SK-N-DZ (cell line): ENCODE data around the gene CSF2.

Source experiments
- DNase-seq: peaks from one replicate; pipeline ENCODE4 v3.0.0-alpha.2; 2015; ENCODE audit warnings: low spot score

CSF2 gene

DNA sequence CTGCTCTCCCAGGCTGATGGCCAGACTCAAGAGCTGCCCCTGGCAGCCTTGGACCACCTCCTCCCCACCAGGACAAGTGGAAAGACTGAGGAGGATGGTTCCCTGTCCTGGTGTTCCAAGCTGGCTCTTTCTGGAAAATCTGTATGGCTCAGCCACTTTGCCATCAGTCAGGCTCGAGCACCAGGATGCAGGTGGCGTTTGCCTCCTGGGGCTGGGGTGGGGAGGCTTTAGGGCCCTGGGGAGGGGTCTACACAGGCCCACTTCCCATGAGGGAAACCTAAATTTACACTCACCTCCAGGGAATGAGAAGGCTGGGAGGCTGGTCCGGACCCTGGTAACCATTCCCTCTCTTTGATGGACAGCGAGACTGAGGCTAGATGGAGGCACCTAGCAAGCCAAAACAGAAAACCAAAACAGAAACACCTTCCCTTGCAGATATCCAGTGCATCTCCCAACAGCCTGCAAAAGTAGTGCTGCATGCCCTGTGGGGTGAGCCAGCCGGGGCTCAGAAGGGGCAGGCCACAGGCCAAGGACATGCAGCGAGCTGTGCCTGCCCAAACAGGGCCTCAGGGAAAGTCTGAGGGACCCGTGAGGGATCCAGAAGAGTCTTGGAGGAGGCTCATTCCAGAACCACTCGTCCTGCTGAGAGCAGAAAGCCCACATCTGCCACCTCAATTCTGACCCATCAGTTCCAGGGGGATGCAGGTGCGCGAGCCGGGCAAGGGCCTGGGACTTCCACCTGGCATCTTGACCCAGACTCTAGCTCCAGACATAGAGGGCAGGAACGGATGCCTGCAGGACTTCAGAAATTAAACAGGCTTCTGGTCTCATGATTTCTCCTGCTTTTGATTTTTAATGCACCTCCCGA, 5.4 kb upstream of the CSF2 start:
- DNase-seq, result no peak

DNA sequence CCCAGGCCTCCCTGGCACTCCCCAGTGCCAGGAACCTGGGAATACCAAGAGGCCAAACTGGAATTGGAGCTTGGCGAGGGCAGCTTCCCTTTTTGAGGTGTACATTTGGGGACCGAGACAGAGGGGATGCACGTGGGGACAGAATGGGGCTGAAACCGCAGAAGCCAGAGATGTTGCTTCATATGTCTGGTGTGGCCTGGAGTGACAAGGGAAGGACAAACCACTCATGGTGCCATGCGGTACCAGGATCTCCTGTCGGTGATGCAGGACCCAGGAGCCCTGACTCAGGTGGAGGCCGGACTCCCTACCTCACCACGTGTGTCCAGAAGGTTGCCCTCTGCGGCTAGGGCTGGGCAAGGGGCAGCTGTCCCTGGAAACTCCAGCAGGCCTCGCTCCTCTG, 4.0 kb upstream of the CSF2 start:
- no peak for DNase-seq

DNA sequence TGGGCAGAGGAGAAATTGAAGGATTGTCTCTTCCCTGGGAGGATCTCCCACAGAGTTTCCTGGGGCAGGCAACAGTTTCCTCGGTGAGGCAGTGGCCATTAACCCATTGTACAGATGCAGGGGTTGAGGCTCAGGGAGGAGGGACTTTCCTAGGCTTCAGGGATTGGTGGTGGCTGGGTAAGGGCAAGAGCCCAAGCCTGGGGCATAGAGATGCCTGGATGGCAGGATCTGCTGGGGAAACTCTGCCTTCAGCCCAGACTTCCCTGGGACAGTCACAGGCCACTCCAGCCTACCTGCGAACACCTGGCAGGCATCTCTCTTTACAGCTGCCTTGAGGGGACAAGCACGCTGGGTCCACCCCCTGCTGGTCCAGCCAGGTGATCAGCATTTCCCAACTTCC, 3.6 kb upstream of the CSF2 start:
- DNase-seq, result no peak

DNA sequence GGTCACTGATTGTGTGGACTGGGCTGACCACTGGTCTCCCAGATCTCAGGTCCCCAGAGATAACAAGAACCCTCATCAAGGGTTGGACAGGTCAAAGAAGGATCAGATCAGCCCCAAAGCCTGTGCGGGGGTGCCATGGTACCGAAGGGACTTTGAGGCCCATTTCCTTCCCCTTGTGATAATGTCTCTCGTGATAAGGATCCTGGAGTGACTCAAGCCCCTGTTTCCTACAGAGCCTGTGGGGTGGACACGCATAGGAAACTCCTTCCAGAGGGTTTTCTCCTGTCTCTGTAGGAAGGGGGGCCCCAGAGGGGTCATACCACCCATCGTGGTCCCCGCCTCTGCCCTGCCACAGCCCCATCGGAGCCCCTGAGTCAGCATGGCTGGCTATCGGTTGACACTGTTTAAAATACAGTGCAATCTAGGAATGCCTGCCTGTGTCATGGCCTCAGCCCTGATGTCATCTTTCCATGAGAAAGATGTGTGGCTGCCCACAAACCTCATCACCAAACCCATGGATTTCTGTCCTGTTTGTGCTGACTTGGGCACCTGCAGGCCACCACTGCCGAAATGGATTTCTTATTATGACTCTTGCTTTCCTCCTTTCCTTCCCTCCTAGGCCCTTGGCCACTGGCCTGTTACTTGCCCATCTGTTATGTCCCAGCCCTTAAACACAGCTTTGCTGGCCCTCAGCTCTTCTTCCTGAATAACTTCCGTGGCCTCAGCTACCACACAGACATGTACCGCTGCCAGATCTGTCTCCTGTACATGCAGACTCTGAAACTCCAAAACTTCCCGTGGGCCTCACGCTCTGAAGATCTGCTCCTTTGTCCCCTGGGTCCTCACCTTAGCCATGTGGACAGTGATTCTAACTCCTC, 2.9 kb upstream of the CSF2 start:
- DNase-seq, result no peak

DNA sequence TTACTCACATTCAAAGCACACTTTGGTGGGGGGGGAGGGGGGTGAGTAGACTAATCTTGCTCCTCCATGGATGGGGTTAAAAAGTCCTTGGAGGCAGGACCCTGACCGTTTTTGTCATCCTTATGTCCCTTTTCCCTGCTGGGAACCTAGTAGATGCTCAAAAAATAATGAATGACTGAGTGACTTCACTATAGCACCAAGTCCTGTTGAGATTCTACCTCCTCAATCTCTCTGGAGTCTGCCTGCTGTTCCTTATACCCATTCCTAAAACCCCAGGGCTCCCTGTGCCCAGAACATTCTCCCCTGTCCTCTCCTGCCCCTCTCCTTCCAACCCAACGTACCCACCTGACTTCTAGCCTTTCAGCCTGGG, 2.3 kb upstream of the CSF2 start:
- no peak for DNase-seq

GRCh38 chr5:132072070-132072469, 1.5 kb upstream of the CSF2 start:
- DNase-seq, result no peak

DNA sequence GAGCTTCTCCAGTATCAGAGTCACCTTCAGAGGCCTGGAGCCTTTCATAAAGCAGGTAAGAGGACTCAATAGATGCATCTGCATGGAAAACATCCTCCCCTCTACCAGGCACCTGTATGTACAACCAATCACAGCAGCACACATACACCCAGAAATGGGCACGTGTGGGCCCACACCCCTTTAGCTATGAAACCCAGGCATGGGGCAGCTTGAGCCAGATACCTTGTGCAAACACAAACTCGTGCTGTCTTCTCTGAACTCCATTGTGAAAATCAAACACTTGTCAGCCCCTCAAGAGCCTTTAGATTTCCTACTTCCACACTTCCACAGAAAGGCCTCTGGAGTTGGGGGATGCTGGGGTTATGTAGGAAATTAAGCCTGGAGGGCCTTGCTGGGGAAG, 1.1 kb upstream of the CSF2 start:
- DNase-seq, result no peak

- DNase-seq, result no peak
Measured at GRCh38 chr5:132074091-132074771, 642 bp downstream of the CSF2 start.

- no peak for DNase-seq
Measured at GRCh38 chr5:132074772-132075718, 1.5 kb downstream of the CSF2 start.

DNA sequence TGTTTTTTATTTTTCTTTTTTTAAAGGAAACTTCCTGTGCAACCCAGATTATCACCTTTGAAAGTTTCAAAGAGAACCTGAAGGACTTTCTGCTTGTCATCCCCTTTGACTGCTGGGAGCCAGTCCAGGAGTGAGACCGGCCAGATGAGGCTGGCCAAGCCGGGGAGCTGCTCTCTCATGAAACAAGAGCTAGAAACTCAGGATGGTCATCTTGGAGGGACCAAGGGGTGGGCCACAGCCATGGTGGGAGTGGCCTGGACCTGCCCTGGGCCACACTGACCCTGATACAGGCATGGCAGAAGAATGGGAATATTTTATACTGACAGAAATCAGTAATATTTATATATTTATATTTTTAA, 2.1 kb downstream of the CSF2 start:
- DNase-seq, result no peak

- DNase-seq, result no peak
Measured at GRCh38 chr5:132076202-132076830, 2.7 kb downstream of the CSF2 start.

GRCh38 chr5:132076983-132077382, 3.4 kb downstream of the CSF2 start:
- no peak for DNase-seq

DNA sequence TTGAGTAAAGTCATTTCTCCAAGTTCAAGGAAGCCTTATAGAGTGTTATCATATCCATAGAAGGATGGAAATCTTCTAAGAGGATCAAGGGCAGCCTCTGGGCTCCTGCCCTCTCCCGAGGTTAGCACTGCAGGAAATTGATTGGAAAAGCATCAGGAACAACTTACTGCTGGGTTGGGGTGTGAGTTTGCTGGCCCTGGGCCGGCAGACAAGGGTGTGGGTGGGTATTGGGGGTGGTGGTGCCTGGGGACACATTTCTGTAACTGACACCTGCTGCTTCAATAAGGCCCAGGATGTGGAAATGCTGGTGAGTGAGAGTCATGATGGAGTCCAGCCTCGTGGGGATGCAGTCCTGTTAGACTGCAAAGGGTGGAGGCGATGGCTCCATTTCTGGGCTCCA, 5.5 kb downstream of the CSF2 start:
- DNase-seq, result no peak

GRCh38 chr5:132079619-132080018, 6.0 kb downstream of the CSF2 start:
- DNase-seq, result no peak

DNA sequence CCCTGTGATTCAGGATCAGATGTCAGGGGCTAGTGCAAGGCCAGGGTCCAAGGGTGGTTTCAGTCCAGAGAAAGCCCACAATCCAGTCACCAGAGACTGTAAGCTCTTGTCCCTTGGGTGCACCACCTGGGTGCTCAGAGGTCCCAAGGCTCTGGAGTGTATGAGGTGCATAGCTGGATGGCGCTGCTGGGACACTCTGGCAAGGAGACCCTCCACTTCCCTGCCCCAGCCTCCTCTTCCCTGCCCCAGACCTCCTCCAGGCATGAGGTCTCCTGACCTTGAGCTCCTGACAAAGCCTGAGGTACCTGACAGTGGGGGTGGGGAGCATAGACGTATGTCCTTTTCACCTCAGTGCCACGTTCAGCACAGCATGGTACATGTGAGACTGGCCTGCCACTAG, 7.0 kb downstream of the CSF2 start:
- DNase-seq, result no peak

DNA sequence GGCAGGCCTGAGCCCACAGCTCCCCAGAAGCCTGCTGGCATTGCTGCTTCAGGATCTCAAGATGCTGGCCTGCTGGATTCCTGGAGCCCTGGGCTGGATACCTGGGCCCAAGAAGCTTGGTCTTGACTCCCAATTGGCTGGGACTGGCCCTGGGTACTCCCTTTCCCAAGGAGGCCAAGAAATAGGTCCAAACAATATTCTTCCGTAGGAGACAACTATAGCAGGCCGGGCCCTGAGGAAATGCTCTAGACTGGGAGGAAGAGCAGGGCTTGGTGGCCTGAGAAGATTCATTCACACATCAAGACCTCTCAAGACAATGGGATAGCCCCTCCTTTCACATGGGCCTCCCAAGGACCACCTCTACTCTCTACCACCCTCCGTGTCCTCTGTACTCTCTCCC, 7.9 kb downstream of the CSF2 start:
- DNase-seq, result no peak

DNA sequence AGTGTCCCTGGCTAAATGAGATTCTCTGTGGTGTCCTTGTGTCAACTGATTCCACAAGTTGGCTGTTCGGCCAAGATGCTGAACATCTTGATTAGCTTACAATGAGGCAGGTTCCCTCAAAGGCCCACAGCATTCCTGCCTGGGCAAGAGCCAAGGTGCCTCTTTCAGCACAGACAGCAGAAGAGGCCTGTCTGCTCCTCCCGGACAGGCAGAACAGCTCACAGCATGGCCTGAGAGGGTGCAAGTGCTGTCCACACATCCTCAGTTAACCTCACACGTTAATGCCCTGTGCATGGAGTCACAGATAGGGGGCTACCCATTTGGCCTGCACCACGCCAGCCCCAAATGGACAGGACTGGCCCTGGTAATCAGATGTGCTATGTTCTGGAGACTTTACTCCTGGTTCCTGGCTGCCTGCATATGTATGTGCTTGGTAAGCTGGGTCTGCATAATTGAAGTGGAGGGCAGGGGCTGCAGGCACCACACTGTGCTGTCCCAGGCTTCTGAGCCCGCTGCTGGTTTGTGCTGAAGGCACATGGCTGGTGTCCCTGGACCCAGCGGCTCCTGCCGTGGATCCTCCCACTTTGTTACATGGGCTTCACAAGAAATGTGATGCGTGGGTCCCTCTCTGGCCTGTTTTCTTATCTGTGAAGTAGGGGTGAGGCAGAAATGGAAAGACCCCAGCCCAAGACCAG, 8.9 kb downstream of the CSF2 start:
- no peak for DNase-seq

DNA sequence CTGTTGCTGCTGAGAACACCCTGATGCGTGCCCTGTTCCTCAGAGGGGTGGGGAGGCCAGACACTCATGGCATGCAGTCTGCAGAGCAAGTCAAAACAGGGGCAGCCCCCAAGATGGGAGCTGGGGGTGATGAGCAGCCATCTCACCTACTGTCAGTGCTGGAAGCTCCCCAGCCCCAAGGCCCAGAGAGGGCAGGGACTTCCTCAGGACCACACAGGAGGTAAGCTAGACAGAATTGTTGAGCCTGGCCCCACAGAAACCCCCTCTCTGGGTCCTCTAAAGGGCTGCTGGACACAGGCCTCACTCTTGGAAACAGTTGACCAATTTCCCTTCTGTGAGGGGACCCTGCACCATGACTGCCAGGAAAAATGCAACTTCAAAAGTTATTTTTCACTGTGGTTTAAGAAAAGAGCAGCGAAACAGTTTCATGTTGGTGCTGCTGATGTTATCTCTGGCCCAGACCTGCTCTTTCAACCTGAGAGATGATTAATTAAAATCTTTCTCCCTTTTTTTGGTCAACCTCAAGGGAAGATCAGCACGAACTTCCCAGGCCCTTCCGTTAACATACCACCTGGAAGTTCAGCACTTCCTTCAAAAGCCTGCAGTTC, 9.6 kb downstream of the CSF2 start:
- no peak for DNase-seq

GRCh38 chr5:132085686-132086085, 12.1 kb downstream of the CSF2 start:
- DNase-seq, result no peak
